Pulmonary artery endothelial cell (primary cell): Measurements from ENCODE around the gene WARS2. TPM values are rescaled to one million over a fixed set of nuclear protein-coding genes. Genes with fewer than 3 reads are reported as not detected.
A peak's percentile ranks its signal among the peaks of the same experiment; 100 is the strongest.

ENCODE experiments used
- DNase-seq: peaks from one replicate; pipeline ENCODE4 v3.0.0-alpha.2; 2011; ENCODE audit warnings: low read depth, low spot score
- total RNA-seq: library from RNA; depleted of rRNA; stranded (reverse); fragments of >200 nt; gene quantifications from 2 replicates; pipeline ENCODE4 v1.2.3, GENCODE V29; 2014

WARS2 gene
- total RNA-seq, 1 donor from 2014 or later: 16.4 TPM

DNA sequence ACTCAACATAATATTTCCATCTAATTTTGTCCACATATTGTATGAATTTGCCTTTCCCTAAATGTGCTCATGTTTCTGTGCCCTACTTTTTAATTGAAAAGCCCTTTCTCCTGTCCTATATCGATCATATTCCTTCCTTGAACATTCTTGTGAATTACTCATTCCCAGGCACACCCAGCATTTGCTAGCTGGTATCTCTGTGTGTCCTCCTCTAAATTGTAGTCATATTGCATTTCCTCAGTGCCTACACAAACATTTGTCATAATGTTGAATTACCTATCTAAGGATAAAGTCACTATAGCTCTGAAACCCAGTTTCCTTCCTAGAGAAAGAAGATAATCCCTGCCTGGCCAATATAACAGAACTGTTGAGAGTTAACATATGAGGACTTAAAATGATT lies 112.7 kb downstream of the WARS2 start:
- no peak for DNase-seq

DNA sequence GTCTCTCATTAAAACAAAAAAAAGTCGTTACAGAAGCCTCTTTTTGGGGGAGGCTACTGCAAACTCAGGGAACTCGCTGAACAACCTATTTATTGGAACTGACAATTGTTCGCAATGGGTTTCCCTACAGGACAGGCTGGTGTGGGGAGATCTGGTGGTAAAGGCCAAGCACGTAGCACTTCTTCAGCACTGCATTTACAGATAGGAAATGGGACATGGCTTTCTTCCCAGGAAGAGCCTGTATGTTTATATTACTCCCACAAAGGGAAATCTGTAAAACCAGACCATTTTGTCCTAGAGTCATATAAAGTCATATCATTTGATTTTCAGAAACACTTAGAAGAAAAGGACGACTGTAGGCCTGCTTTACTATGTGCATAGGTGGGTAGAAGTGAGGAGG lies 113.5 kb downstream of the WARS2 start:
- DNase-seq: no peak

DNA sequence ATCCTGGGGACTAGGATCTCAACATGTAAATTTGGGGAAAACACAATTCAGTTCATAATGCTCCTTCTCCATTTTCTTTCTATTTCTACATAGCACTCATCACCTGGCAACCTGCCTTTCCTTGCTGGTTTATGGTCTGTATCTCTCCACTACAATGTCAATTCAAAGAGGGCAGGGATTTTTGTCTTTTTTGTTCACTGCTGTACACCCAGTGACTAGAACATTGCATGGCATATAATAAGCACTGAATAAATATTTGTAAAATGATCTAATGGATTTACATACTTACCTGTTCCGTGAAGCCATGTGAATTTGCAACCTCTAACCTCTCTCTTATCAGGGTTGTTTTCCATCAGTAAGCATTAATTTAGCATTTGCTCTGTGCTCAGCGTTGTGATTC lies 124.9 kb downstream of the WARS2 start:
- no peak for DNase-seq

DNA sequence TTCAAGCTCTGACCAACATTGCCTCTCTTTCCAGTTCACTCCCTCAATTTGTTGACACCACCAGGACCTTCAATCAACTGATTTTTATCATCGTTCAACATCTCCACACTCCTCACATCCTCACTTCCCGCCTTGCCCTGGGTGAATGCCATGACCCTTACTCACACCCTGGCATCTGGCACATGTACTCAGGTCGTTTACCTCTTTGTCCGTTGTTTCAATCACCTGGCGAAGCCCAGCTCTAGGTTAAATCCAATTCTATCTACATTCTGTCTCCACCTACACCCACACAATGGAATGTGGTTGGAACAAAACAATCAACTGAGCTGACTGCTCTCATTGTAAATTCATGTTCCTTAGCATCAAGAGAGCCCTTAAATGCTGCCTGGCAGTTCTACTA lies 128.1 kb downstream of the WARS2 start:
- no peak for DNase-seq

DNA sequence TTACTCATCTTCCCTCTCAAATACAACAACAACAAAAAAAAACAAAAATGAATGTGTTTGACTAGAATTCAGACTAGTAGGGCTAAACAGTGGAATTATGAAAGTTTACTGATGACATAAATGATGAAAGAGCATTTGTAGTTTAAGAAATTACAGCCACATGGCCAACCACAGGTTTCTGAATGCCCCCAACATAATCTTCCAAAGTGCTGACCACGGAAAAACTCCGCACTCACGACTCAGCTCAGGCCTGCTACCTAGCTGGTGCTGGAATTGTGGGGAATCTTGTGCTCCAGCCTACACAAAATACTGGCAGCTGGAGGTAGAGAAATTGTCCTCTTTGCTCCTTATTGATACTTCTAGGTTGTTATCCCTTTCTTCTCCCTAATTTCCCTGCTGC lies 128.7 kb downstream of the WARS2 start:
- DNase-seq: no peak

DNA sequence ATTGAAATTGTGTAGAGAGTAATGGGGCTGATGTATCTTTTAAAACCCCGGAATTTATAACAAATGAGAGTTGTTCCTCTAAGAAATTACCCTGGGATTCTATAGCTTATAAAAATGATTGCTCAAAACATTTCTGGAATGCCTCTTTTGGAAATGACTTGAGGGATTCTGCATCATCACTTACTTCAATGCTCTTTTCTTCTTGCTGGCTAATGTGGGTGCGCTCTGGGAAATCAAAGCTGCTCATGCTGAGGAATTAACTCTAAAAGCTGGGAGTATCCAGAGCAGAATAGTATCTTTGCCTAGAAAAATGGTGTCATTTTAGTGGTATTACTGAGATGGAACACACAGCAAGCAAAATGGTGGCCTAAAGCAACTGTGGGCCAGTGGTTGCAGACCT lies 129.3 kb downstream of the WARS2 start:
- no peak for DNase-seq

DNA sequence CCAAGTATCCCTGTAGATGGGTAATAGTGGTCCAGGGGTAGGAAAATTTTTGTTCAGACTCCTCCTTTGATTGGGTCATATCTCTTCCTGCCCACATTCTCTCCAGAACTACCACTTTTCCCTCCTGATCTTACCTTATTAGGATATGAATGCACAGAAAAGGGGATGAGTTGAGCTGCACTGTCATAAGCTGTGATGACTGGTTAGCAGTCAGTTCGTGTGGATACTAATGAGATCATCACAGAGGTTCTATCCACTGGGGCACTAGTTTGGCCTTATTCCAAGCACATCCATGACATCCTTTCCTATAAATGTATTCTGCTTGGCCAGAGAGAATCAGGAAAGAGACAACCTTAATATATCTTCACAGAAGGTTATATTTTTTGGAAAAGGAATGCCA lies 130.3 kb downstream of the WARS2 start:
- no peak for DNase-seq

DNA sequence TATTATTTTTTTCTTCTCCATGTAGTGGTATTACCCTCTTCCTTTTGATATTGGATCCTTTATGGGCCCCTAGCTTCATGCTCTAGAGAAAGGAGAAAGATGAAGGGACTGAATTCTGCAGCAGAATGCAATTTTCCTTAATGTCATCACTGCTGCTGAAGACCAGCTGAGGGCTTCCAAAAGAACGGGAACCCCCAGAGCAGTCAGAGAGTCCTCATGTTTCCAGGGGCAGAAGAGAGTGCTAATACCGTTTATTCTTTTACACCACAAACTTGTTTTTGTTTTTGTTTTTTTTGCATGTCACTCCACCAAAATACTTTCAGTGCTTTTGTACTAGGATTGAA lies 131.2 kb downstream of the WARS2 start:
- DNase-seq: no peak

DNA sequence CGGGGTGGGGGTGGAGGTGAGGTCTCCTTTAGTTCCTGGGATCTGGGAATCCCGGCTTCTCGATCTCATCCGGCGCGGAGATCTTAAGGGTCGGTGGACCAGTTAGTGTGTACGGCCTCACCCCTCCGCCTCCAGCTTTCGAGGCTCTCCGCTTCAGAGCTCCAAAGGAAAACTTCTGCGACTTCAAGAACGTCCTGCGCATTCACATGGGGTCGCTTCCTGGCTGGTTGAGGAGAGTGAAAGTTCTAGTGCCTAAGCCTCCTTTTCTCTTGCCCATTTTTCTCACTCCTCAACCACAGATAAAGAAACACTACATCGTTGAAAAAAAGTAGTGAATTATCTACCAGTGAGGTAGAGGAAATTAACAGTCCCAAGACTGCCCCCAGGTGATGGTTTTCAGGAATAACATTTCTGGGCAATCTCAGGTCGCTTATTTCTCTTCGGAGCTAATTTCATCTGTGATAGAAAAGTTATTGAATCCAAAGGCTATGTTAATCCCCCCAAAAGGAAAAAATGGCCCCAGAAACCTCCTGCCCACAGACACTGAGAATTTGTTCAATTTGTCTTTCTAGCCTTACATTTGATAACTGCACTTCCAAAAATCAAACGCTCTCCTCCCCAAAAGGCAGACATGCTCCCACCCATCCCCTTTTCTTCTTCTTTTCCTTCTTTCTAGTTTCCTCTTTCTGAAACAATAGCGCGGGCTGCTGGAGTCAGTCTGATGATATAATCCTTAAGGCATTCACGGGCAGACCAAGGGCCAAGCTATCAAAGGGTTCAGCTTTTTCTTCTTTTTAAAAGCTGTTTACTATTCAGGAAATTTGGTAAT lies 131.8 kb downstream of the WARS2 start:
- DNase-seq: peak; percentile 35

DNA sequence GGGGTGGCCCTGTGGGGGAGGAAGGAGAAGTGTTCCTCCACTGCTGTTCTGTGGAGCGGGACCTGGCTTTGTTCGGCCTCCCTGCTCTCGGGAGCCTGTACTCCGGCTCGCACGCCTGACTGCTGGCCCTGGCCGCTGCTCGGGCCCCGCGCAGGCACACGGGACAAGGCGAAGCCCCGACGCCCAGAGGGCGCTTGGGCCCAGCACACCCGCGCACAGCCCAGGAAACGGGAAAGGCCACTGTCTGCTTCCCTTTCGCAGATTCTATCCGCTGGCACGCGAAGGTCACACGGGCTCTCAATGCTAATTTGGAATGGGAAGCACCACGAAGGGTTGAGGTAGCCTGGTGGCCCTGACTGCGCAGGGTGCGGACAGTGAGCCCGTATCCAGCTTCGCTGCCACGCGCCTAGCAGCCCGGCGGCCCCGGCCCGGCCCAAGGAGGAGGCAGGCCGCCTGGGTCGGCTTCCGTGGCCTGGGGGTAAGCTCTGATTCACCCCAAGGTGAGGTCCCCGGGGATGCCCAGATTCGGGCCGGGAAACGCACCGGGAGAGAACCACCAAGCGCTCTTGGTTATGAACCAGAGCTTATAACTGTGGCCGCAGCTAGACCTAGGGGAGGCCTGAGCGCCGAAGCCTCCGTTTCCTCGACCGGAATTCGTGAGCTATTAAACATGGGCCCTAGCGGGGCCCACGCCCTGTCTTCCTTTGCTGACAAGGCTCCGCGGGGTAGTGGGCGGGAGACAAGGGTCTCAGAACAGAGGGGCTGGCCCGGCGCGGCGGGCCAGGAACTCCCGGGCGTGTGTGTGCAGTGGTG lies 132.6 kb downstream of the WARS2 start:
- DNase-seq: no peak

DNA sequence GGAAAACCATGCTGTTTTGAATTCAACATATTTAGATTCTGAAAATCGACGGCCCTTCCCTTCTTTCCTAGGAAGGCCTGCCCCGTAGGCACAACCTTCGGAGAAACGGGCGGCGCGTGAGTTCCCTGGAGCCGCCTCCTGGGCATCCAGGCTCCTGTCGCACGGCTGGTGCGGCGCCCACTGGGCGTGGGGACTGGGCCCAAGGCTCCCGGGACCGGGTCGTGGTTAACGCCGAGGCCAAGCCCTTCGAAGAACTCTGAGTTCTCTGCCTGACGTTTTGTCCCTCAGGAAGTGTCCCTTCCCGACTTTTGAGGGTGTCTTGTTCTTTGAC lies 133.1 kb downstream of the WARS2 start:
- no peak for DNase-seq

DNA sequence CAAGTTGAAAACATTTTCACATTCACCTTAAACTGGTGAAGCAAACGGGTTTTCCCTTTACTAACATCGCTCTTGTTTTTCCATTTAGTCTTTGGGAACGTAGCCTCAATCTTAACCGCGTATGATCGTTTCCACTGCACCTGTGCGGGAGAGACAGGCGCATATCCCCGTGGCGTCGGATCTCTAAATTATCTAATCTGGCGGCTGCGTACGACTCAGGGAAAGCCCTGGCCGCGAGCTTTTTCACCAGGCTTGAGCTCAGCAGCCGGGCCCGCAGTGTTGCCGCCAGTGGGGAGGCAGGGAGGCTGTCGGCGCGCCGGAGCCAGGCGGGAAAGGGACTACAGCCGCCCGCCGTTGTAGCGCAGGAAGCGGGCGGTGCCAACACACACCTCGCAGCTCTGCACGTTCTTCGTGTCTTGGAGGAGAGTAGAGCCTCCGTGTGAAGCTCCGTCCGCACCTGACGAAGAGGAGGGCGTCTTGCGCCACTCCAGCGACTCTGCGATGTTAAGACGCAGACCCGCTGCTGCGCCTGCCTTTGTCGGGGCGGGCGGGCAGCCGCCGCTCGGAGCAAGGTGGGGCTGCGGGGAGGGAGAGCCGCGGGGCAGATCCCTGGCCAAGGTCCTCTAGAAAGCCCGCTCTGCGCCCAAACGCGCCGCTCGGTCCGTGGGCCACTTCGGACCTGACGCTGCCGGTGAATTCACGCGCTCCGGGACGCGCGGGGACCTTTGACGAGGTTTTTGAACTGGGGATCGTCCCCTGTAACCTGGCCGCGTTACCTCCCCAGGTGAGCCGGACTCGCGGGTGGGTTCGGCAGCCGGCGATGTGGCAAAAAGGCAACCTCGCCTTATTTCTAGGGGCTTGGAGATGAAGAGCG lies 133.8 kb downstream of the WARS2 start:
- DNase-seq: no peak

DNA sequence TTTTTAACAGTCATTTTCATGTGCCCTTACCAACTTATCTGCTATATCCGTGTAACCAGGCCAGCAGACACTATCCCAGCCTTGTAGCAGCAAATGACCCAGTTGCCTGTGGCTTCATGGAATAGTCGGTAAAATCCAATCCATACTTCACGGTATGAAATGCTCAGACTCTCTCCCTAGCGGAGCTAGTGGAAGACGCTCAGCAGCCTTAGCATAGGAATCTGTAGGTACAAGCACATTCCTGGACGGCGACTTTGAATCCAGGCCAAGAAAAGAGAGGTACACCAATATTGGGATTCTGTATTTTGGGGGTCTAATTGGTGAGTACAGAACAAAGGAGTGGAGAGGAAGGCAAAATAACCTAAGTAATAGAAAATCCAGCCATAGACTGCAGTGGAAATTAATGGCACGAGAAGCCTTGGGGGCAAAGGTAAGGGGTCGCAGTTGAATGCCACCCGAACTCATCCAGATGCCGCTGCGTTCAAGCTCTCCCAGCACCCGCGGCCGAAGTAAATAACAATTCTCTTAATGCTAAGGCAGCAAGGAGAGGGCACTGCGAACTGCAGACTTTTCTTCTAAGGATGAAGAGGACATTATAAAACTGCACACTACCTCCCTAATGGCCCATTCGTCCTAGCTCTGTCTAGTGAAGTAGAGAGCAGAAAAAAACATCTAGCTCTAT lies 134.6 kb downstream of the WARS2 start:
- no peak for DNase-seq

DNA sequence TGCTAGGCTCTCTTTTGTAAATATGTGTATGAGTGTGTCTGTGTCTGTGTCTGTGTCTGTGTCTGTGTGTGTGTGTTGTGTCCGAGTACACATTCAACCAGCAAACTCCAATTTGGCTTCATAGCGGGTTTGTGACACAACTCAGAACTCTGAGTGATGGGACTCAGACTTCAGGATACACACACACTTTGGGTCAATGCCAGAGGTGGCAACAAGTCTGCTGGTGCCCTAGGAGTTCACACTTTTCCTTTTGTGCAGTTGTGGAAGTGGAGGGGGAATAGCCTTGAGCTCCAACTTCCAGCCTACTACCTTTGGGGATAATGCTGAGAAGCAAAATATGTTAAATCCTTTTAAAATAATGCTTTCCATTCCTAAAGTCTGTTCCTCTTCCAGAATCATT lies 135.7 kb downstream of the WARS2 start:
- no peak for DNase-seq

DNA sequence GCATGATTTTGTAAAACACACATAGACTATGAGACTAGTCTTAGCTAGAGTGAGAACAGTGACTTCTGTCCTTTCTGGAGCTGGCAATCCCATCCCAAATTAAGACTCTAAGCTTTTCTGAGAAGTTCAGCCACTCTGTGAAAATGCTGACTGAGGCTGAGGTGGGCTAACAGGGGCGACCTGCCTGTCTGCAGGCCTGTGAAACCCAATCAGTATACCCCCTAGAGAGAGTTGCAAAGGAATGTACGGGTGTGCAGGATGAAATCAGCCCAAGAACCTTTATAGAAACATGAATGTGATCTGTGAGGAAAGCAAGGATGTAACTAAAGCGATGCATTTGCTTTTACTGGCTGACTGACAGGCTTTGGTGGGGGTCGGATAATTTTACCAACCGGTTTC lies 136.3 kb downstream of the WARS2 start:
- no peak for DNase-seq

DNA sequence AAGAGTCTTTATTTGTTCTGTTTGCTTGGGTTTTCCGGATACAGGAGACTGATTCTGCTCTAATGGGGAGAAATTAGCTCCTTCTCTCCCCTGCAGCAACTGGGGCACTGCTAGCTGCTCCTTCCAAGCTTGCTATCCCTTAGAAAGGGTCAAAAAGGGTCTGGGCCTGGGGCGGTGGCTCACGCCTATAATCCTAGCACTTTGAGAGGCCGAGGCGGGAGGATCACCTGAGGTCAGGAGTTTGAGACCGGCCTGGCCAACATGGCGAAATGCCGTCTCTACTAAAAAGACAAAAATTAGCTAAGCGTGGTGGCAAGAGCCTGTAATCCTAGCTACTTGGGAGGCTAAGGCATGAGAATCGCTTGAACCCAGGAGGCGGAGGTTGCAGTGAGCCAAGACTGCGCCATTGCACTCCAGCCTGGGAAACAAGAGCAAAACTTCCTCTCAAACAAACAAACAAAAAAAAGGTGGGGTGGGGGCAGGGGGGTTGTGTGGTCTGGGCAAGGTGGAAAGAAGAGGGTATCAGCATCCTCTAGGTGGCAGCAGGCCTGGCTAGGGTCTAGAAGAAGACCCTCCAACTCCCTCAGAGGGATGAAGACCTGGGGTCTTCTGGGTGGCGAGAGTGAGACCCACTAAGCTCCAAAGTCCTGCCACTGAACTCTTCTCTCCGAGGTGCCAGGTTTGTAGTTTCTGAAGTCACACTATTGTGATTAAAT lies 136.9 kb downstream of the WARS2 start:
- DNase-seq: no peak

DNA sequence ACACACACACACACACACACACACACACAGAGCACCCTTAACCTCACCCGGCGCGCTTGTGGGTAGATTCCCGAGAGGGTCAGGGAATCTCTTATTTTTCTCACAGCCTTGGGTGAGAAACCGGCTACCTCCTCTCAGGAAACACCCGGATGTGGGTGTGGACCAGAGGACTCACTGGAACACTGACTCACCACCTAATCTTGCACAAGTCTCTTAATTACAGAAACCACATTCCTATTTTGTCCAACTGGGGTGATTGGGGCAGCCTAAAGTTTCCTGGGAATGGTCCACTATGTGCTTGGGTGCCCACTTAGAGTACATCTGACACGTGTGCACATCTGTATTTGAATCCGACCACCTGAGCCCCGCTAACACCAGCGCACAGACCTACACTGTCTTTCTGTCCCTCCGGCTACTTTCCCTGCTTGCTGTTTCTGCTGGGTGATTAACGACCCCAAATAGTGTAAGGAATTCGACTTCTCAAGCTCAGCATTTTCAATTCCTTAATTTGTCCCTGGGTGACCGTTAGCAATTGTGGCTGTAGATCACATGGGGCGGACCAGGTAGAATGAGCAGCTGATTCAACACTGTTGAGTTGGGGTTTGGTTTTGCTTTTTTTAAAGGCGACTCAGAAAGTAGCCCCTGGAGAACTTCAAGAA lies 138.3 kb downstream of the WARS2 start:
- DNase-seq: no peak

DNA sequence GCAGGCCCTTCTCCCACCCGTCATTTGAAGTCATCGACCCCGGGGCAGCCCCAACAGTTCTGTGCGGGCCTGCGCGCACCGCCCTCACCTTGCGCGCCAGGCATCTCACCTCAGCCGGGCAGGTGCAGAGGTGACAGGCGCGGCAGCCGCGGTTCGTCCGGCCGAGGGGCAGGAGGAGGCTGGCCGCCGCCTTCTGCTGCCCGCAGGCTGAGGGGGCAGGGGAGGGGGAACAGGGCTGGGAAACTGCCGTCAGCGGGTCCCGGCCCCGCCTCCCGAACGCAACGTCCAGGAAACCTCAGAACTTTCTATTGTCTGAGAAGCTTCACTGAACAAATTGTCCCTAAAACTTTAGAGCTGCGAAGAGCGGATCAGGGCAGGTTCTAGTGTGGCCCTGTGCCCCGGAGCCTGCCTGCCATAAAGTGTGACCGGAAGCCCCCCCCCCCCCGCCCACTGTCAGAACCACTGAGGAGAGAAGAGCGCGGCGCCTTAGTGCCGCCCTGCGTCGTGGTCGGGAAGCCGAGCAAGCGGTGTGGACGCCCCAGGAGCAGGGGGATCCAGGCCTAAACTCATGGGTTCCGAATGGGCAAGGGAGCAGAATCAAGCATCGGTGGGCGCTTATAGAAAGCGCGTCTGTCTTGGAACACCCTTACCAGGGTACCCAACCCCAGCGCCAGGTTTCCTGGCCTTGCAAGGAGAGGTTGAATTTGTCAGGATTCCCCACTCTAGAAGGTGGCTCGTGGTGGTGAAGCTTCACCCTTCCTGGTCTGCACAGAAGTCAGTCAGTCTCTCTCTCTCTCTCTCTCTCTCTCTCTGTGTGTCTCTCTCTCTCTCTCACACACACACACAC lies 139.0 kb downstream of the WARS2 start:
- DNase-seq: no peak

DNA sequence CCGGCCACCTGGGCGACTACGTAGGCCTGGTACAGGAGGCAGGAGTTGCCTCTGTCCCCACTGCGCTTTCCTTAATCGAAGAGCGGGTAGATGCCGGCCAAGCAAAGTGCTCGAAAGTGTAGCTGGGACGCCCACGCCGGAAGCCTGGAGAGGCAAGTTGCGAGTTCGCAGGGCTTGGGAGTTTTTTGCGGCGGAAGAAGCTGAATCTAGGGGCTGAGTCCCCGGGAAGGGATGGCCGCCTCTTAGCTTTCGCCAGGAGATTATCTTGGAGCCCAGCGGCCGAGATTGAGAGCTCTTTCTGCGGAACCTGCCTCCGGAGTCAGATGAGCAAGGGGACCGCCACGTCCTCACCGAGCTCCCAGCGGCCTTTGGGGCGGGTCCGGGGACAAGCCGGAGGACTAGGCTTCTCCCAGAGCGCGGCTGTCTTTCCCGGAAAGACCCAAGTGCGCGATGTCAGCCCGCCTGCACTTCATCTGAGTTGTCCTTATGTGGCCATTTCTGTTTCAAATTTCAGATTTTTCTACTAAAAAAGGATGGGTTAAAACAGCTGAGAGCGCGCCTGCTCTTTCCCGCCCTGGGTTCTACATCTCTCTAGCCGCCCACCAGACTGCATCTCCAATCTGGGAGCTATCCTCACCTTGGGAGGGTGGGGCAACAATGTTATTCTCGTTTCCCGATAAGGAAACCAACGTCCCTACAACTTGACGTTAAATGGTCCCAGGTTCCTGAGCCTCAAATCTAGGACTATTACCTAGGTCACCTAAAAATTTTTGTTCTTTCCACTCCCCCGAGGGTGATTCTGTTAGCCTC lies 139.9 kb downstream of the WARS2 start:
- no peak for DNase-seq
